Measurements from ENCODE around the gene RNF44. TPM values are rescaled to one million over a fixed set of nuclear protein-coding genes. Genes with fewer than 3 reads are reported as not detected.

The RNF44 gene
- total and polyA plus RNA-seq, 4 donors, result 3.2 to 6.4 (median 4.7) TPM

- DNase-seq (ENCODE audit: low spot score), result no peak
- Histone ChIP-seq H3K27ac (ENCODE audit: low read depth in 1 of 2, low read length in 2 of 2) (peak overlapping the region; percentile 97 to 99), H3K27me3 (ENCODE audit: control insufficient read depth in 4 of 4, insufficient read depth in 4 of 4, low read length in 3 of 4) (no peaks in the 10 kb centered on the region), H3K36me3 (ENCODE audit: control insufficient read depth in 4 of 4, insufficient read depth in 3 of 4, low read depth in 1 of 4, low read length in 3 of 4) (peaks cover 0 to 11% (median 4%) of the 10 kb centered on the region in 4 donors), H3K4me1 (ENCODE audit: control insufficient read depth in 4 of 4, insufficient read depth in 4 of 4, low read length in 3 of 4) (peaks cover 20 to 46% (median 42%) of the 10 kb centered on the region in 4 donors), H3K9me3 (ENCODE audit: control insufficient read depth in 4 of 4, low read length in 3 of 4) (no peaks in the 10 kb centered on the region), H3K9ac (ENCODE audit: low read depth in 1 of 2, low read length in 2 of 2) (peak overlapping the region; percentile 44 to 70), H3K4me3 (ENCODE audit: low read depth in 1 of 3, low read length in 3 of 3) (peak overlapping the region; percentile 73 to 85 (median 78))
- no peak for TF ChIP-seq FOXA1 (IDR thresholded peaks at IDR 0.05)
- TF ChIP-seq, protein P1, sequence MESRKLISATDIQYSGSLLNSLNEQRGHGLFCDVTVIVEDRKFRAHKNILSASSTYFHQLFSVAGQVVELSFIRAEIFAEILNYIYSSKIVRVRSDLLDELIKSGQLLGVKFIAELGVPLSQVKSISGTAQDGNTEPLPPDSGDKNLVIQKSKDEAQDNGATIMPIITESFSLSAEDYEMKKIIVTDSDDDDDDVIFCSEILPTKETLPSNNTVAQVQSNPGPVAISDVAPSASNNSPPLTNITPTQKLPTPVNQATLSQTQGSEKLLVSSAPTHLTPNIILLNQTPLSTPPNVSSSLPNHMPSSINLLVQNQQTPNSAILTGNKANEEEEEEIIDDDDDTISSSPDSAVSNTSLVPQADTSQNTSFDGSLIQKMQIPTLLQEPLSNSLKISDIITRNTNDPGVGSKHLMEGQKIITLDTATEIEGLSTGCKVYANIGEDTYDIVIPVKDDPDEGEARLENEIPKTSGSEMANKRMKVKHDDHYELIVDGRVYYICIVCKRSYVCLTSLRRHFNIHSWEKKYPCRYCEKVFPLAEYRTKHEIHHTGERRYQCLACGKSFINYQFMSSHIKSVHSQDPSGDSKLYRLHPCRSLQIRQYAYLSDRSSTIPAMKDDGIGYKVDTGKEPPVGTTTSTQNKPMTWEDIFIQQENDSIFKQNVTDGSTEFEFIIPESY (IDR thresholded peaks at IDR 0.05), result no peak
- no peak for TF ChIP-seq EGR1 (IDR thresholded peaks at IDR 0.05; ENCODE audit: low read depth in 2 of 2)
- no peak for TF ChIP-seq SP1 (IDR thresholded peaks at IDR 0.05)
- TF ChIP-seq, protein P2, sequence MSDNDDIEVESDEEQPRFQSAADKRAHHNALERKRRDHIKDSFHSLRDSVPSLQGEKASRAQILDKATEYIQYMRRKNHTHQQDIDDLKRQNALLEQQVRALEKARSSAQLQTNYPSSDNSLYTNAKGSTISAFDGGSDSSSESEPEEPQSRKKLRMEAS (IDR thresholded peaks at IDR 0.05), result no peak
- TF ChIP-seq HNF4A (conservative IDR thresholded peaks at IDR 0.05), result no peak
- no peak for TF ChIP-seq JUND (IDR thresholded peaks at IDR 0.05)
- TF ChIP-seq, protein P3, sequence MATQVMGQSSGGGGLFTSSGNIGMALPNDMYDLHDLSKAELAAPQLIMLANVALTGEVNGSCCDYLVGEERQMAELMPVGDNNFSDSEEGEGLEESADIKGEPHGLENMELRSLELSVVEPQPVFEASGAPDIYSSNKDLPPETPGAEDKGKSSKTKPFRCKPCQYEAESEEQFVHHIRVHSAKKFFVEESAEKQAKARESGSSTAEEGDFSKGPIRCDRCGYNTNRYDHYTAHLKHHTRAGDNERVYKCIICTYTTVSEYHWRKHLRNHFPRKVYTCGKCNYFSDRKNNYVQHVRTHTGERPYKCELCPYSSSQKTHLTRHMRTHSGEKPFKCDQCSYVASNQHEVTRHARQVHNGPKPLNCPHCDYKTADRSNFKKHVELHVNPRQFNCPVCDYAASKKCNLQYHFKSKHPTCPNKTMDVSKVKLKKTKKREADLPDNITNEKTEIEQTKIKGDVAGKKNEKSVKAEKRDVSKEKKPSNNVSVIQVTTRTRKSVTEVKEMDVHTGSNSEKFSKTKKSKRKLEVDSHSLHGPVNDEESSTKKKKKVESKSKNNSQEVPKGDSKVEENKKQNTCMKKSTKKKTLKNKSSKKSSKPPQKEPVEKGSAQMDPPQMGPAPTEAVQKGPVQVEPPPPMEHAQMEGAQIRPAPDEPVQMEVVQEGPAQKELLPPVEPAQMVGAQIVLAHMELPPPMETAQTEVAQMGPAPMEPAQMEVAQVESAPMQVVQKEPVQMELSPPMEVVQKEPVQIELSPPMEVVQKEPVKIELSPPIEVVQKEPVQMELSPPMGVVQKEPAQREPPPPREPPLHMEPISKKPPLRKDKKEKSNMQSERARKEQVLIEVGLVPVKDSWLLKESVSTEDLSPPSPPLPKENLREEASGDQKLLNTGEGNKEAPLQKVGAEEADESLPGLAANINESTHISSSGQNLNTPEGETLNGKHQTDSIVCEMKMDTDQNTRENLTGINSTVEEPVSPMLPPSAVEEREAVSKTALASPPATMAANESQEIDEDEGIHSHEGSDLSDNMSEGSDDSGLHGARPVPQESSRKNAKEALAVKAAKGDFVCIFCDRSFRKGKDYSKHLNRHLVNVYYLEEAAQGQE (IDR thresholded peaks at IDR 0.05), result no peak
- TF ChIP-seq, protein P4, sequence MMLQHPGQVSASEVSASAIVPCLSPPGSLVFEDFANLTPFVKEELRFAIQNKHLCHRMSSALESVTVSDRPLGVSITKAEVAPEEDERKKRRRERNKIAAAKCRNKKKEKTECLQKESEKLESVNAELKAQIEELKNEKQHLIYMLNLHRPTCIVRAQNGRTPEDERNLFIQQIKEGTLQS (IDR thresholded peaks at IDR 0.05), result no peak
- TF ChIP-seq, protein P5, sequence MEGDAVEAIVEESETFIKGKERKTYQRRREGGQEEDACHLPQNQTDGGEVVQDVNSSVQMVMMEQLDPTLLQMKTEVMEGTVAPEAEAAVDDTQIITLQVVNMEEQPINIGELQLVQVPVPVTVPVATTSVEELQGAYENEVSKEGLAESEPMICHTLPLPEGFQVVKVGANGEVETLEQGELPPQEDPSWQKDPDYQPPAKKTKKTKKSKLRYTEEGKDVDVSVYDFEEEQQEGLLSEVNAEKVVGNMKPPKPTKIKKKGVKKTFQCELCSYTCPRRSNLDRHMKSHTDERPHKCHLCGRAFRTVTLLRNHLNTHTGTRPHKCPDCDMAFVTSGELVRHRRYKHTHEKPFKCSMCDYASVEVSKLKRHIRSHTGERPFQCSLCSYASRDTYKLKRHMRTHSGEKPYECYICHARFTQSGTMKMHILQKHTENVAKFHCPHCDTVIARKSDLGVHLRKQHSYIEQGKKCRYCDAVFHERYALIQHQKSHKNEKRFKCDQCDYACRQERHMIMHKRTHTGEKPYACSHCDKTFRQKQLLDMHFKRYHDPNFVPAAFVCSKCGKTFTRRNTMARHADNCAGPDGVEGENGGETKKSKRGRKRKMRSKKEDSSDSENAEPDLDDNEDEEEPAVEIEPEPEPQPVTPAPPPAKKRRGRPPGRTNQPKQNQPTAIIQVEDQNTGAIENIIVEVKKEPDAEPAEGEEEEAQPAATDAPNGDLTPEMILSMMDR (IDR thresholded peaks at IDR 0.05; ENCODE audit: low read depth, low read length, missing input control), result no peak
- no peak for TF ChIP-seq TAF1 (conservative IDR thresholded peaks at IDR 0.05)
- no peak for TF ChIP-seq YY1 (IDR thresholded peaks at IDR 0.05)
- TF ChIP-seq FOXA2 (IDR thresholded peaks at IDR 0.05), result no peak
- no peak for TF ChIP-seq GABPA (IDR thresholded peaks at IDR 0.05 in 1 of 2, conservative IDR thresholded peaks at IDR 0.05 in 1 of 2)
- no peak for TF ChIP-seq RAD21 (IDR thresholded peaks at IDR 0.05)
- TF ChIP-seq HNF4G (IDR thresholded peaks at IDR 0.05), result no peak
- TF ChIP-seq RXRA (IDR thresholded peaks at IDR 0.05), result no peak
- TF ChIP-seq NR2F2 (IDR thresholded peaks at IDR 0.05), result no peak
- 57% methylated on average over 9 of the region's 9 CpGs for WGBS
Observed at GRCh38 chr5:176535664-176536131, 1.5 kb downstream of the RNF44 start.

All from liver (tissue), 9 donors.